B cell (primary cell): ENCODE data around the gene EYS.

ENCODE experiments used
- EZH2 ChIP-seq: IDR thresholded peaks from 2 replicates; pipeline ENCODE4 v1.6.1; 2012; ENCODE audit warnings: borderline replicate concordance, low read depth, mild to moderate bottlenecking, moderate library complexity, low read length; ENCODE audit not compliant: insufficient read depth, poor library complexity, severe bottlenecking
- TF ChIP-seq, protein P1 (sequence below): fragments of 200-600 bp; IDR thresholded peaks from one replicate; pipeline ENCODE4 v1.8.0; 2022; ENCODE audit warnings: antibody characterized with exemption, mild to moderate bottlenecking

GRCh38 chr6:63897952-63898351, 1809.1 kb downstream of the EYS start:
- TF ChIP-seq, protein P1, sequence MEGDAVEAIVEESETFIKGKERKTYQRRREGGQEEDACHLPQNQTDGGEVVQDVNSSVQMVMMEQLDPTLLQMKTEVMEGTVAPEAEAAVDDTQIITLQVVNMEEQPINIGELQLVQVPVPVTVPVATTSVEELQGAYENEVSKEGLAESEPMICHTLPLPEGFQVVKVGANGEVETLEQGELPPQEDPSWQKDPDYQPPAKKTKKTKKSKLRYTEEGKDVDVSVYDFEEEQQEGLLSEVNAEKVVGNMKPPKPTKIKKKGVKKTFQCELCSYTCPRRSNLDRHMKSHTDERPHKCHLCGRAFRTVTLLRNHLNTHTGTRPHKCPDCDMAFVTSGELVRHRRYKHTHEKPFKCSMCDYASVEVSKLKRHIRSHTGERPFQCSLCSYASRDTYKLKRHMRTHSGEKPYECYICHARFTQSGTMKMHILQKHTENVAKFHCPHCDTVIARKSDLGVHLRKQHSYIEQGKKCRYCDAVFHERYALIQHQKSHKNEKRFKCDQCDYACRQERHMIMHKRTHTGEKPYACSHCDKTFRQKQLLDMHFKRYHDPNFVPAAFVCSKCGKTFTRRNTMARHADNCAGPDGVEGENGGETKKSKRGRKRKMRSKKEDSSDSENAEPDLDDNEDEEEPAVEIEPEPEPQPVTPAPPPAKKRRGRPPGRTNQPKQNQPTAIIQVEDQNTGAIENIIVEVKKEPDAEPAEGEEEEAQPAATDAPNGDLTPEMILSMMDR = no peak
- no peak for TF ChIP-seq EZH2
